GM18526 (cell line): ENCODE results near the gene GAD2.

Experiments used
- POLR2A ChIP-seq: IDR thresholded peaks from 3 replicates; pipeline ENCODE4 v1.6.1; 2011; ENCODE audit not compliant: insufficient read length; ENCODE audit errors: extremely low read depth

The GAD2 gene

DNA sequence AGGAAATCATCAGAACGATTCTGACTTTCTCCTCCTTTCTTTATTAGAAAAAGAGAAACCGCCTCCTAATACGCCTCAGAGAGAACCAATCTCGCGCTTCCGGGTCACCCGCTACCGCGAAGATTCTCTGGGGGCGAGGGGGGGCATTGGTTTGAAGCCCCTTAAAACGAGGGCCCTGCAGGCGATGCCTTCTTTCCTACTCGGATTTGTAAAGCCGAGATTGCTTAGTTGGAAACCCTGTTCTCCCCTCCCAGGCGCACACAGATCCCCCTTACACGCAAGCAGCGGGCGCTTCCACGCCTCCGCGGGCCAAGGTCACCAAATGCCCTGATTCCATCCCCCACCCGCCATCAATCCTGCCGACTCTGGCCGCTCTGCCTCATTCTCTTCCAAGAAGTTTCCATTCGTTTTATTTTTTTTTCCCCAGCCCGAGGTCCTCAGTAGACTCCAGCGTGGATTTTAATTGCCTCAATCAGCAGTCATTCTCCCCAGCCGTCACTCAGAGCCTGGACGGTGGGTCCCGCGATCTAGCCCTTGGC is 1.1 kb upstream of the GAD2 start:
- TF ChIP-seq POLR2A, result no peak

DNA sequence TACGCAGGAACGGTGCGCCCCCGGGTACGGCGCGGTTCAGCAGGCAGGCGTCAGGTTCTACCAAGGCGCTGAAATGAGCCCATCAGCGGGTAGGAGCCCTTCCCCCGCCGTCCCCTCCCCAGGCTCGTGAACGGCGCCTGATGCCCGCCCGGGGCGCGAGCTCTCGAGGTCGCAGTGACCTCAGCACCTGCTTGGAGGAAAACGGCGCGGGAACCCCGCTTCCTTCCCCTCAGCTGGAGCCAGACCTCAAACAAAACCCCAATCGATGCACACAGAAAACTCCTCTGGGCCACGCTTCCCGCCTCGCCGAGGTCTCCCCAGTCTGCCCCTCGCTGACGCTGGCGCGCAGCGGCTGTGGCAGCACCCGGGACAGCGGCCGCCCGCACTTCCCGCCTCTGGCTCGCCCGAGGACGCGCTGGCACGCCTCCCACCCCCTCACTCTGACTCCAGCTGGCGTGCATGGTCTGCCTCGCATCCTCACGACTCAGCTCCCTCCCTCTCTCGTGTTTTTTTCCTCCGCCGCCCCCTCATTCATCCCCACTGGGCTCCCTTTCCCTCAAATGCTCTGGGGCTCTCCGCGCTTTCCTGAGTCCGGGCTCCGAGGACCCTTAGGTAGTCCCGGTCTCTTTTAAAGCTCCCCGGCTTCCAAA is 514 bp upstream of the GAD2 start:
- TF ChIP-seq POLR2A, result no peak

DNA sequence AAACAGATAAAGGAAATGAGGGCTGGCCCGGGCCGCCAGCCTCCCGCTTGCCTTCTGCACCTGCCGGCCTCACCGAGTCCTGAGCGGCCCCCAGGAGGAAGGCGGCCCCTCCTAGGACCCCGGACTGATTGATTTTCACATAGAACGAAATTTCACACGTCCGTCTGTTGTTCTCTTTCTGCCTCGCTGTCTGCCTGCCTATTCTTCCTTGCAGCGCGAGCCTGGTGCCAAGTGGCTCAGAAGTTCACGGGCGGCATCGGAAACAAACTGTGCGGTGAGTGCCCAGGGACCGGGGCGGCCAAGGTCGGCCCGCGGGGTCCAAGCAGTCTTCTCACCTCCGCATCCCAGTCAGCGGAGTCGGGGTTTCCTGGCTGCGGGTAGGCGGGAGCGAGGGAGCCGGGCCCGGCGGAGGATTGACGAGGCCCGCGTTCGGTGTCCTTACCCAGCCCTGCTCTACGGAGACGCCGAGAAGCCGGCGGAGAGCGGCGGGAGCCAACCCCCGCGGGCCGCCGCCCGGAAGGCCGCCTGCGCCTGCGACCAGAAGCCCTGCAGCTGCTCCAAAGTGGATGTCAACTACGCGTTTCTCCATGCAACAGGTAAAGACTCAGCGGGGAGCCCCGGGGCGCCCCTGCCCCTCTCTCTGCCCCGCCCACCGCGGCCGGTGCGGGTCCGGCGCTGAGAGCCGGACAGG is 967 bp downstream of the GAD2 start:
- TF ChIP-seq POLR2A, result no peak

DNA sequence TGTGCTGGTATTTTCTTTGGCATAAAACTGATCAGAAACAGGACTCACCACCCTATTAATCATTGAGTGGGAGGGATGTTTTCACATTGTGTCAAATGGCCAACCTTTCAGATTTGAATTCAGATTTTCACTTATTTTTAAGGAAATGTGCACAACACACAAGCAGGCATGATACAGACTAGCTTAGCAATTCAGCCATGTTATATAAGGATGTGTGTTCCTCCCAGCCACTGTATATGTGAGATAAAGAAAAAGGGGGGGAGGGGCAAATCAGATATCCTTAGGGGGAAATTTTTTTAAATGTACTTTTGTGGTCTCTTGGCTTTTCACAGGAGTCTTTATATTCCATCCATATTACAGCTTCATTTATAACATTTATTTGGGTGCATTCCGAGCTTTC is 3.1 kb downstream of the GAD2 start:
- no peak for TF ChIP-seq POLR2A

- no peak for TF ChIP-seq POLR2A
Observed at GRCh38 chr10:26220901-26221300, 4.3 kb downstream of the GAD2 start.

DNA sequence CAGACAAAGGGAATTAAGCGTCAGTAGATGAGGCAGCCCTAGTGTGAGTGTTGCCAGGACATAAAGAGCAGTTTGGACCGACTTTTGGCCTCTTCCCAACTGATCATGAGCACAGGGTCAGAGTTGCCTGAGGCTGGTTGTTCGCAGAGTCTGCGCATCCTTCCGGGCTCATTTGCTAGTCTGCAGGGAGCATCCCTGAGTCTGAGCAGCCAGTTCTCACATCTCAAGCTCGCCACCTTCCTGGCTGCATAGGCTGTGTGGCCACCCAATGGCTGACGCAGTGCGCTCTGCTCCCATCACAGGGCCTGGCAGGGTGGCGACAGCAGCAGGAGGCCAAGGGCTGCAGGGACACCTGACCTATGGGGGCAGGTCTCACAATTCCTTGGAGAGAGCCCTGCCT is 5.0 kb downstream of the GAD2 start:
- no peak for TF ChIP-seq POLR2A

DNA sequence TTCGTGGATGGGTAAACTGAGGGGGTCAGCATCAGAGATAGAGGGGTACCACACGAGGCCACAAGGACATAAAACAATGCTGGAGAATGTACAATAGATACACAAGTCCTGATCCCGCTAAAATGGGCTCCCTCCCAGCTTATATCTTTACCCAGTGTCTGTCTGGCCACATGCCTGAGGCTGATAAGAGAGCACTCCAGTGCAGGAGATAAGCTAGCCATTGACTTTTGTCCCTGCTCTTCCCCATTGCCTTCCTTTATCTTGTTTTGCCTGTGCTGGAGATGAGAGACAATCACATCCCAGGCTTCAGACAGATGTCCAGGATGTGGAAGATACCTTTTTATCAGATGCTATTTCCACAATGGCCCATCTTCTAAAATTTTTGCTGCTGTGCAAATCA is 6.0 kb downstream of the GAD2 start:
- no peak for TF ChIP-seq POLR2A

DNA sequence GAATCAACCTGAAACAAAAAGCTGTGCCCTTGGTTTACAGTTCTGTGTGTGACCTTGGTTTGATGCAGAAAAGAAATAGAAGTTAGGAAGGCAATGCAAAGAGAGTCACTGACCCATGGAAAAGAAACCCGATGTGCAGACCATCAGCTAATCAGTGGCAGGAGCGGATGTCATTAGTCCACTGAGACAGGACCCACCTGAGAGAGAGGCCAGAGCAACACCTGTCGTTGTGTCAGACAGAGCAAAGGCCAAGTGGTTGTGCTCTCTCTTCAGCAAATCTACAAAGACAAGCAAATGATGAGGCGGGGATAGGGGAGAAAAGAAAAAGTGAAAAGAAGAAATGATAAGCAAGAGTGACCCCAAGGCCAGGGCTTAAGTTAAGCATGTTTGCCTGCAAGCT is 8.7 kb downstream of the GAD2 start:
- TF ChIP-seq POLR2A, result no peak

GRCh38 chr10:26227786-26228185 is 11.2 kb downstream of the GAD2 start:
- TF ChIP-seq POLR2A, result no peak

- TF ChIP-seq POLR2A, result no peak
Observed at GRCh38 chr10:26232174-26232573, 15.6 kb downstream of the GAD2 start.

DNA sequence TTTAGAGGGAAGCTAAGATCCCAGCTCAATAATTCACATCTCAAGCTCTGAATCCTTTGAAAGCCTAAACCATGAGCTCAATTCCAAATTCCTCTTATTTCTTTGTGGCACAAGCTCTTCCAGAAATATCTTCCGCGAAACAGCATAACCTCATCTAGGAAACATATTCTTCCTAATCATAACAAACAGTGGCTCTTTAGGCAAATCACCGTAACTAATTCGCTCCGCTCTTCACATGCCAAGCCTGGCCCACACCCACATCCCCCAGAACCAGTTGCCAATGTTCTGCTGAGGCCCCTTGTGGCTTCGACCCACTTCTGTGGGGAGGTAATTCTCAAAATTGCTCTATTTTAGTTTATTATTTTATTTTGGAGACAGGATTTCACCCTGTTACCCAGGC is 19.2 kb downstream of the GAD2 start:
- TF ChIP-seq POLR2A, result no peak

- no peak for TF ChIP-seq POLR2A
Observed at GRCh38 chr10:26238378-26238777, 21.8 kb downstream of the GAD2 start.

DNA sequence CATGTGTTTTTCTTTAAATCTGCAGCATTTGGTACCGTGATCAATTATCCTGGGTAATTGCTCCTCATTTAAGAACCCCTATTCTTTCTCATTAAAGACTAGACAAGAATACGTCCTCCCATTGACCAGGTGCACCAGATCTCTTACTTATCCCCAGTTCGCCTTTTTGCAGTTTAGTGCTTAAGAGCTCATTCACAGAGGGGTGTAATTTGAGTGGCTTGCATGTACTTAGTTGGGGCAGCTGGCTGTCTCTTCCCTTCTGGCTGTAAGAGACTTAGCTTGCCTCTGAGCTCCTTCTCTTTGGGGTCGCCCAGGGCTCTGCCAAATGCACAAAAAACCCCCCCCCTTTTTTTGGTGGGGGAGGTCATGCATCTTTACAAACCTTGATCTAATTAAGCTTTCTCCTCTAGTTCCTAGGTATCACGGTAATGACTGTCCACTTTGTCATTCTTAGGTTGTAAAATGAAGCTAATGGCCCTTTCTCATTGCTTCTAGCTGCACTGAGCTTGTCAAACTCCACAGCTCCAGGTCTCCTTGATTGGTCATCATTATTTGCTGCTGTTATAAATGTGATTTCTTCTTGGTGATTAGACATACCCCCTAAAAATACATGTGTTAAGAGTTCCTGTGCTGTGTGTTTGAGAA is 26.3 kb downstream of the GAD2 start:
- TF ChIP-seq POLR2A, result no peak

DNA sequence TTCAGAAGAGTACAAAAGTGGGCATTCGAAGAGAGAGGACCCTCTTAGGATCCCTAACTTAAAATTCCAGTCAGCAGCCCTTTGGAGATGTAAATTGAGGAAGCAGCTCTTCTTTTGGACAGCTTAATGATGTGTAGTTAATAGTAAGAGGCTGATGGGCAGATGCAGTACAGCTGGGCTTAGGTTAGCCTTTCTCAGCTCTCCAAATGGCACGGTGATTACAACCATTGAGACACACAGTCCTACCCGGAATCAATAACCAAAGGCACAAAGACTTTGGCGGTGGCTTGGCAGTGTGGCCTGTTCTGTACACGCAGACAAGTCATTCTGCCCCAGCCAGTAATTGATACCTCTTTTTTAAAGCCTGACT is 26.8 kb downstream of the GAD2 start:
- no peak for TF ChIP-seq POLR2A

DNA sequence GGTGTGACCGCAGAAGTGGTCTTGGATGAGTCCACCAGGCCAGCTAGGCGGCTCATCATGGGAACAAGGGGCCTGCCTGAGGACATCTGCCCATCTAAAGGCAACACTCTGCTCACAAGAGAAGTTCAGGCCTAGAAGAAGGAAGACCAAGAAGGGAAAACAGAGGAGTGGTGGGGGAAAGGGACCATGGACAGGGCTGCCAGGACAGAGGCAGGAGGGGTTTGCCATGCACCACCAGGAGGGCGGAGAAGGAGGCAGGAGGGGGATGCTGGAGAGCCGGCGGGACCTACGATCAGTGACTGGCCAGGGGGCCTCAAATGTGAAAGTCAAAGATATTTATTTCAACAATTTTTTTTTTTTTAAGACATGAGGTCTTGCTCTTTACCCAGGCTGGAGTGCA is 33.1 kb downstream of the GAD2 start:
- TF ChIP-seq POLR2A, result no peak

GRCh38 chr10:26251925-26252324 is 35.4 kb downstream of the GAD2 start:
- no peak for TF ChIP-seq POLR2A
